WTC11 (cell line): Measurements from ENCODE around the gene CALN1. TPM values are rescaled to one million over a fixed set of nuclear protein-coding genes. Genes with fewer than 3 reads are reported as not detected.

Source experiments
- ATAC-seq: fragments of 200-7000 bp; cut with Tn5 transposase; 2 replicates; pipeline ENCODE4 v1.10.0; 2021; ENCODE audit warnings: mild to moderate bottlenecking, moderate library complexity
- CTCF ChIA-PET: fragments of 300-600 bp; sonication (Branson Sonifier 250); formaldehyde crosslinking; loops from one replicate; lab custom pipeline; 2021; ENCODE audit warnings: antibody characterized with exemption; lab: Charles Lee
- POLR2A ChIA-PET: fragments of 350-600 bp; sonication (Branson Sonifier 250); formaldehyde crosslinking; loops from one replicate; lab custom pipeline; 2021; ENCODE audit warnings: antibody characterized with exemption; lab: Charles Lee
- DNase-seq: peaks from one replicate; pipeline ENCODE4 v3.0.0; 2021; ENCODE audit warnings: low spot score
- H3K27ac Mint-ChIP-seq: 2 replicates; pipeline ENCODE4 v1.8.0; 2021; ENCODE audit warnings: mixed read lengths
- H3K27me3 Mint-ChIP-seq: 2 replicates; pipeline ENCODE4 v1.8.0; 2021; ENCODE audit warnings: low read depth, mild to moderate bottlenecking, moderate library complexity, mixed read lengths
- H3K36me3 Mint-ChIP-seq: 2 replicates; pipeline ENCODE4 v1.8.0; 2021; ENCODE audit warnings: mixed read lengths
- H3K4me1 Mint-ChIP-seq: 2 replicates; pipeline ENCODE4 v1.8.0; 2022; ENCODE audit warnings: mixed read lengths
- H3K4me3 Mint-ChIP-seq: 2 replicates; pipeline ENCODE4 v1.8.0; 2021; ENCODE audit warnings: mild to moderate bottlenecking, moderate library complexity, mixed read lengths
- H3K9me3 Mint-ChIP-seq: 2 replicates; pipeline ENCODE4 v1.8.0; 2021; ENCODE audit warnings: mixed read lengths
- ATF3 ChIP-seq: sonication (generic); formaldehyde crosslinking; conservative IDR thresholded peaks from 2 replicates; pipeline ENCODE4 v1.8.1; 2022; ENCODE audit warnings: mild to moderate bottlenecking, missing genetic modification reagents
- ATF6 ChIP-seq: sonication (generic); formaldehyde crosslinking; IDR thresholded peaks from 2 replicates; pipeline ENCODE4 v1.8.1; 2023; ENCODE audit warnings: mild to moderate bottlenecking, missing genetic modification reagents
- CREM ChIP-seq: sonication (generic); formaldehyde crosslinking; IDR thresholded peaks from 2 replicates; pipeline ENCODE4 v1.8.1; 2022; ENCODE audit warnings: mild to moderate bottlenecking, missing genetic modification reagents, moderate library complexity
- E2F4 ChIP-seq: sonication (generic); formaldehyde crosslinking; IDR thresholded peaks from 2 replicates; pipeline ENCODE4 v1.8.1; 2022; ENCODE audit warnings: low read depth, mild to moderate bottlenecking, moderate library complexity, missing genetic modification reagents, borderline replicate concordance
- ERG ChIP-seq: fragments of 250-450 bp; sonication (Bioruptor Pico); IDR thresholded peaks from 2 replicates; pipeline ENCODE4 v1.8.0; 2021; ENCODE audit warnings: mild to moderate bottlenecking
- GABPB1 ChIP-seq: sonication (generic); formaldehyde crosslinking; IDR thresholded peaks from 2 replicates; pipeline ENCODE4 v1.8.1; 2023; ENCODE audit warnings: mild to moderate bottlenecking, missing genetic modification reagents
- NFATC4 ChIP-seq: fragments of 250-450 bp; sonication (Bioruptor Pico); IDR thresholded peaks from 2 replicates; pipeline ENCODE4 v1.9.0; 2021; ENCODE audit warnings: mild to moderate bottlenecking
- NFE2L1 ChIP-seq: sonication (generic); formaldehyde crosslinking; IDR thresholded peaks from 2 replicates; pipeline ENCODE4 v1.8.1; 2023; ENCODE audit warnings: missing genetic modification reagents
- OVOL2 ChIP-seq: fragments of 250-450 bp; sonication (Bioruptor Pico); IDR thresholded peaks from 2 replicates; pipeline ENCODE4 v1.9.0; 2021; ENCODE audit warnings: mild to moderate bottlenecking, borderline replicate concordance
- PRDM15 ChIP-seq: sonication (generic); formaldehyde crosslinking; IDR thresholded peaks from 2 replicates; pipeline ENCODE4 v1.8.0; 2022; ENCODE audit warnings: missing genetic modification reagents
- PREB ChIP-seq: sonication (generic); formaldehyde crosslinking; IDR thresholded peaks from 2 replicates; pipeline ENCODE4 v1.8.1; 2022; ENCODE audit warnings: mild to moderate bottlenecking, missing genetic modification reagents, moderate library complexity, borderline replicate concordance
- SMAD3 ChIP-seq: sonication (generic); formaldehyde crosslinking; IDR thresholded peaks from 2 replicates; pipeline ENCODE4 v1.8.0; 2022; ENCODE audit warnings: missing genetic modification reagents, mild to moderate bottlenecking, borderline replicate concordance
- STAT6 ChIP-seq: sonication (generic); formaldehyde crosslinking; conservative IDR thresholded peaks from 2 replicates; pipeline ENCODE4 v1.8.1; 2023; ENCODE audit warnings: mild to moderate bottlenecking, low read depth, missing genetic modification reagents, moderate library complexity
- ZNF281 ChIP-seq: sonication (generic); formaldehyde crosslinking; IDR thresholded peaks from 2 replicates; pipeline ENCODE4 v1.8.0; 2023; ENCODE audit warnings: mild to moderate bottlenecking, missing genetic modification reagents
- ZNF396 ChIP-seq: fragments of 250-450 bp; sonication (Bioruptor Pico); IDR thresholded peaks from 2 replicates; pipeline ENCODE4 v1.8.0; 2021; ENCODE audit warnings: mild to moderate bottlenecking, moderate library complexity, borderline replicate concordance
- total RNA-seq: library from RNA; stranded (reverse); gene quantifications from 3 replicates; pipeline ENCODE4 v1.2.3, GENCODE V29; 2021

The CALN1 gene
- total RNA-seq, 1 experiment from 2014 or later = 10.5 TPM

GRCh38 chr7:71772779-71773178 is 639.4 kb downstream of the CALN1 start:
- Mint-ChIP-seq H3K27me3 (no peaks in the 10 kb centered on the region; the same call in 1 of the 2 replicates), H3K4me3 (no peak overlapping the region), H3K4me1 (no peaks in the 10 kb centered on the region), H3K27ac (no peak overlapping the region), H3K36me3 (no peaks in the 10 kb centered on the region), H3K9me3 (no peaks in the 10 kb centered on the region)
- DNase-seq (no peak), ATAC-seq (no peak)
- CTCF ChIA-PET = no interaction called here
- POLR2A ChIA-PET = no interaction called here
- TF ChIP-seq GABPB1 (CRISPR knock-in tag) (no peak), PREB (no peak), ERG (CRISPR knock-in tag) (no peak), ATF3 (CRISPR knock-in tag) (no peak)

- ATAC-seq (no peak), DNase-seq (no peak)
- H3K4me3 Mint-ChIP-seq = no peak overlapping the region
- H3K36me3 Mint-ChIP-seq = 0 out of 2 replicates have a peak, but pooled peaks cover 3% of the 10 kb centered on the region
- CTCF ChIA-PET = no interaction called here
- no peaks in the 10 kb centered on the region for H3K4me1 Mint-ChIP-seq
- H3K9me3 Mint-ChIP-seq = peaks cover 16% of the 10 kb centered on the region
- POLR2A ChIA-PET = no interaction called here
- H3K27me3 Mint-ChIP-seq = no peaks in the 10 kb centered on the region; the same call in 1 of the 2 replicates
- H3K27ac Mint-ChIP-seq = no peak overlapping the region
- TF ChIP-seq NFATC4 (no peak), E2F4 (no peak), PRDM15 (CRISPR knock-in tag) (no peak), ZNF281 (CRISPR knock-in tag) (no peak), ATF6 (CRISPR knock-in tag) (no peak), SMAD3 (CRISPR knock-in tag) (no peak), STAT6 (CRISPR knock-in tag) (no peak), ZNF396 (CRISPR knock-in tag) (no peak), NFE2L1 (CRISPR knock-in tag) (no peak), OVOL2 (no peak), CREM (CRISPR knock-in tag) (no peak)
These were observed 641.8 kb downstream of the CALN1 start for GRCh38 chr7:71770269-71770907.
